Measurements from ENCODE around the gene TIAL1.
"Not testable (repeated sequence)": the region's sequence is repeated elsewhere in the genome, so short reads cannot be mapped to it uniquely, and the experiment has no call there.

Gene TIAL1

DNA sequence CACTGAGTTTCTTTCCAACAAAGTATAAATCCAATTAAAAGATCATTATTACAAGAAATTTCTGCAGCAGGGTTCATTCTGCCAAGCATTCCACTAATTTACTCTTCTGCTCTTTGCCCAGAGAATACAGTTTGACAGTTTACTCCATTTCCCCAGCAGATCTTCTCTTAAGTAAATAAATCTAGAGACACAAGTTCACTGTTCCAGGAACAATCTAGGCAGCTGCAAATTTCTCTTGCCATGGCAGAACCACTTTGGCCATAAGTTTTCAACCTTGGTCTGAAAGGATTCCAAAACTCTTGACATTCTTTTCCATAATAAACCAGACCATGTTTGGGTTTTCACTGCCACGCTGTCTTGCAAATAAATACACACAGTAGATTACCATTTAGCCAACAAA is 65.7 kb downstream of the TIAL1 start:
- no peak for DNase-seq (ENCODE audit: low spot score)

DNA sequence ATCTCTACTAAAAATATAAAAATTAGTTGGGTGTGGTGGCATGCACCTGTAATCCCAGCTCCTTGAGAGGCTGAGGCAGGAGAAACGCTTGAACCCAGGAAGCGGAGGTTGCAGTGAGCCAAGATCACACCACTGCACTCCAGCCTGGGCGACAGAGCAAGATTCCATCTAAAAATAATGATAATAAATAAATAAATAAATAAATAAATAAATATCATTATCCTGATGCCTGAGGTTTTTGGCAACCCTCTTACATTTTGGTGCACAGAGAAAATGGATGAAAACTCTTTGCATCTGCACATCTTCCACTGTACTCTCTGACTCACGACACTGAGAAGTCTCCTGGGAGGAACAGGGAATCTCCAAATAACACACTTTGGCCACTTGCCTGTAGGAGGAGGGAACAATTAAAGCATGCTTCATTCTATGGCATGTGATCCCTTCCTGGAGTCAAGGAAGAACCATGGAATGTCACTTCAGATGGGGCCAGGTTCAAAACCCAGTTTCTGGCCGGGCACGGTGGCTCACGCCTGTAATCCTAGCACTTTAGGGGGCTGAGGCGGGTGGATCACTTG is 68.0 kb downstream of the TIAL1 start:
- not testable (repeated sequence) for DNase-seq (ENCODE audit: low spot score)

DNA sequence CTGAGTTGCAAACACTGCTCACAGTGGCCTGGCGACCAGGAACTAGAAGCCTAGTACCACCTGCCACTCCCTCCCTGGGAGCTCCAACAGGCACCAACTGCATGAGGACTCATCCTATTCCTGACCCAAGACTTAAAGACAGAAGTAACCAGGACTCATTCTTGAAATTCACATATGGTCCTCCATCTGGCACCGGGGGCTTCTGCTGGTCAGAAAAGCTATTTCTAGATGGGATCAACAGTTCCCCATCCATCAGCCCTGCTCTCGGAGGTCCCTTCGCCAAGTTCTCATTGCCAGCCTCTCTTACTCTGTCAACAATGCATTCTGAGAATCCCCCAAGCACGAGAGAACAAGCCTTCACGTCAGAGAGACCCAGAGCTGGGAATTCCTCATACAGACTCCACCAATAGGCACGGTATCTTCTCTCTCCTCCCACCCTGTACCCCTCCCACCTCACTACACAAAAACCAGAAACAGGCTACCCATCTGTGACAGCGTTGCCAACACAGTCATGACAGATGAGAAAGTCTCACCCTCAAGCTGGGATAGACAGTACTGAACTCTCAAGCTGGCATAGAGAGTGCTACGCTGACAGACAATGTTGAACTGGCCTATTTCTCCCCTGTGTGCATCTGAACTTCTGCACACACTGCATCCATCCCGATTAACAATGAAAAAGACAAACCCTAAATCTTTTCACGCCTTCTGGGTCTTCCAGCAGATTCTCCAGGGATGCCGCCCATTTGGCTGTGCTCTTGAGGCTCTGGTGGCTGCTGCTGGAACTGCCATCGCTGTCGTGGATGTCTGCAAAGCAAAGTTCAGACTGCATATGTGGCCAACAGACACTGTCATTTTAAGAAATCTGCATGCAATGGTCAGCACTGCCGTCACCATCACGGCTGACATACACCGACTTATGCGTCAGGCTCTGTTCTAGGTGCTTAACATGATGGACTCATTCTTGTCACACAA is 69.9 kb downstream of the TIAL1 start:
- DNase-seq (ENCODE audit: low spot score), result no peak

DNA sequence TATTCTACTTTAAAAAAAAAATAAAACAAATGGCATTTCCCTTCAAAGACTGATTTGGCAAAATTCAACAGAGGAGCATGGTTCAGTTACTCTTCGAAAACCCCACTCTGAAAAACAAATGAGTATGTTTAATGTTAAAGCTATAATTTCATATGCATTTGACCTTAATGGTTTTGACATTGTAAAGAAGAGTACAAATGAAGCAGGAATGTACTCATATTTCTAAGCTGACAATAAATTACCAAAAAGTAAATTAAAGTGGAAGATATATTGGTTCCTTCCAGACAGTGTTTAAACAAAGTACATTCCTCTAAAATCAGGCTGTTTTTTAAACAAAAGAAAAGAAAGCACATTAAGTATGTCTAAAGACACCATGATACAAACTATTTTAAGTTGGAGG is 70.6 kb downstream of the TIAL1 start:
- no peak for DNase-seq (ENCODE audit: low spot score)

DNA sequence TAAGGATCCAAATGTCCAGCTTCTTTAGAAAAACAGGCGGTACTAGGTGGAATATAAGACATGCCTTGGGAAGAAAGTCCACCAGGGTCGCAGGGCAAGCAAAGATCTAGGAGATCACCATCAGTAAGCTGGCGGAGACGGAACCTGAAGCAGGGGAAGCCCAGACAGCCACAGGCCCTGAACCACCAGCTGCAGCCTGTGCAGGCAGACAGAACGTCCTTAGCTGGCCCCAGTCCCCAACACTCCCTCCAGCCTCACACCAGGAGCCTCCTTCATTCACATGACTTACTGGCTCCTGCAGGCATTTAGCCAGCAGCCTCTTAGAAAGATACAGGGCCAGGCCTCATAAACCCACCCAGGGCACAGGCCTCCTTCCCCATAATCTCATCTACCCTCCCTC is 71.6 kb downstream of the TIAL1 start:
- DNase-seq (ENCODE audit: low spot score), result no peak

DNA sequence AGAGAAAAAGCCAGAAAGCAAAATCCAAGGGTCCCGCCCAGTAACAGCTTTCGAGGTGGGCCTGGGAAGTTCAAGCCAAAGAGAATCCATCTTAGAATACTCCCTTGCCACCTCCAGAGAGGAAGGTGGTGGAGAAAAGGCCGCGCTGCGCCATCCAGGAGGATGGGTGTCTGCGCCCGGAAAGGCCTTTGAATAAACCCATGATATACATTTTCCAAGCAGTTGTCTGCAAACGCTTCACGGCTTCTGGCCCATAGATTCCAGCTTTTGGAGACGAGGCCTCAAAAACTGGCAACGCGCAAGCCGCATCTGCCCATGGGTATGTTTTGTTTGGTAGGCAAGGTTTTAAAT is 72.1 kb downstream of the TIAL1 start:
- no peak for DNase-seq (ENCODE audit: low spot score)

DNA sequence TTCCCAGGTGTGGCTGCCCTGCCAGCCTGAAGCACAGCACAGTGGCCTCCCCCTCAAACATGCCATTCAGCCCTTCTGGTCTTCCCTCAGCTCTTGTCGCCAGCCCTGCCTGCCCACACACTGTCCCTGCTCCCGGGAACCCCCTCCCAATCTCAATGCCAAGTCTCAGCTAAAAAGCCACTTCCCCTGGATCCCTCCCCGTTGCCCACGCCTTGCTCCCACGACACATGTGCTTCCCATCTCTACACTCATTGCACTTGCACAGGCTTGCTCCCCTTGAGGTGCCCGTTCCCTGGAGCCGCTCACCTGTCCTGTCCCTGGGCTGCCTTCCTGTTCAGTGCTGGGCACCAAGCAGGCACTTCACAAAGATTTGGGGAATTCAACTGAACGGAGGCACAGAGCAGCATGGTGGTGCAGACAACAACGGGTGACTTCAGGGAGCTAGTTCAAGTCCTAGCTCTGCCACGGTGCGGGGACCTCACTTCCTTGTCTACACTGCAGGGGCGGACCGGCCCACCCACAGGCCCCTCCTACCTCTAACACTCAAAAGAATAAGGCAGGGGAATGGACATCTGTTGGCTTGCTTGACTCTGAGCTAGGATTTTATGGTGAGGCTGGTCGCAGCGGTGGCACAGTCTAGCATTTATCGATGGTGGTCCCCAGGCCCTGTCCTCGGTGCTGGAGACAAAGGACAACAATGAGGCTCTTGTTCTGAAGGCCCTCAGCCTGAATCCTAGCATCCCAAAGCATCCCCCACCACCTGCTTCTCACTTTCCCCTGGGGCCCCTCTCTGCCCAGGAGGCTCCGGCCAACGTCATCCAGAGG is 72.7 kb downstream of the TIAL1 start:
- DNase-seq (ENCODE audit: low spot score), result no peak

Data from ecto neural progenitor cell (in vitro differentiated cells).